Pancreas (tissue), 10 donors: ENCODE measurements around the gene PML. TPM values are rescaled to one million over a fixed set of nuclear protein-coding genes. Genes with fewer than 3 reads are reported as not detected.

Source experiments
- ATAC-seq, 4 donors: fragments of 200-7000 bp; cut with Tn5 transposase; one replicate each; pipeline versions ENCODE4 v1.8.0 to v1.9.1; 2020; ENCODE audit warnings: mild to moderate bottlenecking in 4 of 4, moderate library complexity in 4 of 4
- DNase-seq, 6 donors: peaks; one replicate each; pipeline ENCODE4 v3.0.0-alpha.2; 2020
- FAIRE-seq: peaks from 2 replicates; lab custom pipeline; 2012; peaks lifted over from hg19 to GRCh38; lab: Jason Lieb, UNC
- H3K27ac ChIP-seq, 4 donors: fragments of 200-600 bp; sonication (generic); 1 replicate in 3 of 4; 2 replicates in 1 of 4; pipeline versions ENCODE4 v1.5.0 to v1.8.0; 2020
- H3K27me3 ChIP-seq, 4 donors: fragments of 200-600 bp; one replicate each; pipeline ENCODE4 v1.8.0; 2021
- H3K36me3 ChIP-seq, 3 donors: fragments of 200-600 bp; sonication (generic) in 1 of 3; one replicate each; pipeline versions ENCODE4 v1.5.0 to v1.8.0; 2020 to 2021
- H3K4me1 ChIP-seq, 3 donors: fragments of 200-600 bp; one replicate each; pipeline ENCODE4 v1.8.0; 2021
- H3K4me3 ChIP-seq, 4 donors: fragments of 200-600 bp; sonication (generic) in 2 of 4; one replicate each; pipeline versions ENCODE4 v1.5.0 to v1.8.0; 2020 to 2021
- H3K9me3 ChIP-seq, 4 donors: fragments of 200-600 bp; one replicate each; pipeline ENCODE4 v1.8.0; 2021
- CTCF ChIP-seq, 4 donors: fragments of 200-600 bp; sonication (generic) in 3 of 4; IDR thresholded peaks; one replicate each; pipeline versions ENCODE4 v1.5.0 to v1.8.0; 2021; ENCODE audit warnings: antibody characterized with exemption in 4 of 4
- WGBS, 2 donors: extraction: QIAGEN DNeasy Blood & Tissue Kit; methylation state at CpG; one replicate each; pipeline ENCODE4 v1.1.7; 2013; 5-methylcytosine and 5-hydroxymethylcytosine counted together
- intact Hi-C, 3 donors: fragments of 100-400 bp; cut with DNase I; formaldehyde crosslinking; loops; one replicate each; pipeline versions ENCODE4 v1.11.1 to v1.14.2; 2022
- polyA plus RNA-seq, 2 donors: library from polyadenylated mRNA; stranded (reverse); fragments of 200-250 nt; gene quantifications; one replicate each; pipeline ENCODE4 v1.2.3, GENCODE V29; 2013
- total RNA-seq, 6 donors: library from RNA; stranded (reverse); fragmentation: NEBNext Ultra II Directional in 4 of 6; extraction: Animal tissue kit (Norgen Biotek cat#: 25700) in 4 of 6; gene quantifications; one replicate each; pipeline versions ENCODE4 v1.2.1 to v1.2.4, GENCODE V29; 2021 to 2023
- donor health status: healthy with polysubstance abuse.
- donor health status: DM: no; HTN: no; CAD: no; lungs with moderate emphysema.
- donor health status: DM: no; HTN: no; CAD: no.
- donor health status: control.
- donor health status: control.
- donor health status: Bipolar disorder and iron deficiency.
- donor health status: DM: yes; HTN: yes; CAD: no.
- donor health status: DM: no; HTN: no; CAD: no.
- donor health status: DM: no; HTN: no; CAD: no.
- donor health status: DM: yes; HTN: yes; CAD: no.

The PML gene
- total and polyA plus RNA-seq, 8 donors = 10.6 to 31.7 (median 15.4) TPM

- WGBS, 2 donors = 76 to 100% methylated on average over 1 of the region's 1 CpG
Observed at GRCh38 chr15:73979636-73980035, 14.9 kb upstream of the PML start.

DNA sequence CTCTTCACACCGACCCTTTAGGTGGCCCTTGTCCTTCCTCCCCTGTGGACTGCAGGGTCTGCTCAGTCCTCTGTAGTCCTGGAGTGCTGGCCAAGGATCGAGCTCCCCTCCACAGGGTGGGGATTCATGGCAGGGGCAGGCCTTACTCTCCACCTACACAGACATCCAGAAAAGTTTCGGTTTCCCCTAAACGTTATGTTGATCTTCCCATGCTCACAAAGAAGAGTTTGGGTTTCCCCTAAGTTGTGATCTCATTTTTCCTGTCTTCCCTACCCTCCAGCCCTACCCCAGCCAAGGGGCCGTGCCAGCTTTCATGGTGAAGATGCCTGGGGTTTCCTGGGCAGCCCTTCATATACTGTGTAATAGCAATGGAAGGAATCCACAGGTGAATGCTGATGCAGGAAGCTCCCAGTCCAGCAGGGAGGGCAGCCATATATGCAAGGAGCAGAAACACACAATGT lies 12.7 kb upstream of the PML start:
- FAIRE-seq (no peak), ATAC-seq (peak in 2 of 4 donors; percentile 35 to 47)

More at GRCh38 chr15:73979636-73980035, 14.9 kb upstream of the PML start:
- Histone ChIP-seq H3K4me1 (peaks cover 0 to 12% (median 0%) of the 10 kb centered on the region in 3 donors), H3K27ac (no peak overlapping the region), H3K9me3 (no peaks in the 10 kb centered on the region), H3K27me3 (peaks cover 0 to 6% (median 0%) of the 10 kb centered on the region in 4 donors), H3K36me3 (no peaks in the 10 kb centered on the region), H3K4me3 (no peak overlapping the region)
- no peak for DNase-seq
- intact Hi-C loops = loop anchor here in 1 of 3 donors (10.0 kb wide), 1 partner anchor 345 kb away; no protein-coding TSS in a partner anchor
- TF ChIP-seq CTCF (IDR thresholded peaks at IDR 0.05) = no peak
- no peak for FAIRE-seq
- no peak for ATAC-seq

DNA sequence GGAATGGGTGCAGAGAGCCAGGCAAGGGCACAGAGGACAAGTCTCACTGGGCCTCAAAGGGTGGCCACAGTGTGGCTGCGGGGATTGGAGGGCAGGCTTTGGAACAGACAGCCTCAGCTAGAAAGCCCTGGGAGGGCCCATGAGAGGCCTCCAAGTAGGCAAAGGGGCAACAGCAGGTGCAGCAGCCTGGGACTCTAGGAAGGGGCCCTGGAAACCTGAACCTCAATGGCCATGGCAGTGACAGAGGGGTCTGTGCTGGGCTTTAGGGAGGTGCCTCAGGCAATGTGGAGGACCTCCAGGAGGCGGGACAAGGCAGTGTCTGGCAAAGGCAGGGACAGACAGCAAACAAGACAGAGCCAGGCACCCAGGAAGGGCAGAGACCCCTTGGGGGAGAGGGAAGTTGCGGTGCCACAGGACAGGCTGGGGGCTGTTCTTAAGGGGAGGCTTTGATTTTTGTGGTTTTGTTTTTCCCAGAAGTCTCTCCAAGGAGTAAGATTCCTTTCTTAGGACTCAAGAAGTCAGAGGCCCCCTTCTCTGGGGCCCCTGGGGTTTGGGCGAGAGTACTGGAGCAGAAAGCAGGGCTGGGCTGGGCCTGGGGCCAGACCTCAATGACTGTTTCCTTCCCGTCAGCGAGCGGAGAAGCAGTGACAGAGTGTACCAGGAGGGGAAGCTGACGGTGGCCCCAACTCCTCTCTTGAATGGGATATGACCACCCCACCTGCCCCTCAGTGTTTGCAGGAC lies 12.1 kb upstream of the PML start:
- FAIRE-seq = no peak
- TF ChIP-seq CTCF (IDR thresholded peaks at IDR 0.05) = no peak
- Histone ChIP-seq H3K27me3 (no peaks in the 10 kb centered on the region), H3K9me3 (no peaks in the 10 kb centered on the region), H3K36me3 (no peaks in the 10 kb centered on the region), H3K27ac (peak overlapping the region in 2 of 4 donors; percentile 58 to 73), H3K4me3 (no peak overlapping the region), H3K4me1 (peaks cover 0 to 12% (median 0%) of the 10 kb centered on the region in 3 donors)
- intact Hi-C loops = no loop called here
- WGBS, 2 donors = 61 to 70% methylated on average over 8 of the region's 8 CpGs
- ATAC-seq = peak in 3 of 4 donors; percentile 65 to 84 (median 71)
- DNase-seq = no peak

More for the DNA sequence above, 12.7 kb upstream of the PML start:
- no peak for TF ChIP-seq CTCF (IDR thresholded peaks at IDR 0.05)
- Histone ChIP-seq H3K4me3 (no peak overlapping the region), H3K27me3 (no peaks in the 10 kb centered on the region), H3K27ac (peak overlapping the region in 2 of 4 donors; percentile 58 to 73), H3K36me3 (no peaks in the 10 kb centered on the region), H3K9me3 (no peaks in the 10 kb centered on the region), H3K4me1 (peaks cover 0 to 12% (median 0%) of the 10 kb centered on the region in 3 donors)
- WGBS, 2 donors = 28 to 41% methylated on average over 5 of the region's 5 CpGs
- DNase-seq = no peak
- intact Hi-C loops = no loop called here

DNA sequence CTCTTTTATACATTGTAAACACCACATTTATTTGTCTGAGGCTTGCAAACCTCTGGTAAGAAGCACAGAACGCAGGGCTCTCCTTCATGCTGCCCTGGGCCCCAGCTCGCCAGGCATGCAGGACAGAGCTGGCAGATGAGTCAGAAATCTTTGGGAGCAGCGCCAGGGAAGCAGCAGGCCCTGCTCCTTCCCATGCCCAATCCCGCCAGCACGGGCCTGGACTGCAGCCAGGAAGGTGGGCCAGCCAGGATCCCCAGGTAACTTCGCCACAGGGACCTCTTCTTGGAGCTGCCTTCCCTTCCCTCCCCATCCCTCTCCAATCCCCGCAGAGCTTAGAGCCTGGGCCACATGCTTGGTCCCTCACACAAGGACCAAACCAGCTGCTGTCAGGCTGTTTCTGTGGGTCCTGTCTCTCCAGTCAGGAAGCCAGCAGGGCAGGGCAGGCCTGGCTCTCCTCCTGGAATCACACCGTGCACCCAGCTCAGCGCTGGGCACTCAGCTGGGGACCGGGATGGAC lies 11.2 kb upstream of the PML start:
- FAIRE-seq = no peak
- peaks cover 0 to 20% (median 0%) of the 10 kb centered on the region in 3 donors for H3K4me1 ChIP-seq
- 70% methylated on average over 10 of the region's 10 CpGs for WGBS, 2 donors
- no peak overlapping the region for H3K4me3 ChIP-seq
- H3K27ac ChIP-seq = peak overlapping the region in 2 of 4 donors; percentile 58 to 73
- H3K9me3 ChIP-seq = no peaks in the 10 kb centered on the region
- no peak for TF ChIP-seq CTCF (IDR thresholded peaks at IDR 0.05)
- H3K27me3 ChIP-seq = no peaks in the 10 kb centered on the region
- ATAC-seq = peak in 3 of 4 donors; percentile 17 to 39 (median 37)
- DNase-seq = peak in 1 of 6 donors; percentile 71
- H3K36me3 ChIP-seq = no peaks in the 10 kb centered on the region
- intact Hi-C loops = no loop called here
